HG02642 (cell line): ENCODE measurements around the gene COMT.

Source experiments
- ATAC-seq: cut with Tn5 transposase; IDR thresholded peaks from one replicate; pipeline ENCODE4 v1.9.1; 2021; ENCODE audit warnings: mild to moderate bottlenecking; ENCODE audit not compliant: unreplicated experiment, poor library complexity

COMT gene

DNA sequence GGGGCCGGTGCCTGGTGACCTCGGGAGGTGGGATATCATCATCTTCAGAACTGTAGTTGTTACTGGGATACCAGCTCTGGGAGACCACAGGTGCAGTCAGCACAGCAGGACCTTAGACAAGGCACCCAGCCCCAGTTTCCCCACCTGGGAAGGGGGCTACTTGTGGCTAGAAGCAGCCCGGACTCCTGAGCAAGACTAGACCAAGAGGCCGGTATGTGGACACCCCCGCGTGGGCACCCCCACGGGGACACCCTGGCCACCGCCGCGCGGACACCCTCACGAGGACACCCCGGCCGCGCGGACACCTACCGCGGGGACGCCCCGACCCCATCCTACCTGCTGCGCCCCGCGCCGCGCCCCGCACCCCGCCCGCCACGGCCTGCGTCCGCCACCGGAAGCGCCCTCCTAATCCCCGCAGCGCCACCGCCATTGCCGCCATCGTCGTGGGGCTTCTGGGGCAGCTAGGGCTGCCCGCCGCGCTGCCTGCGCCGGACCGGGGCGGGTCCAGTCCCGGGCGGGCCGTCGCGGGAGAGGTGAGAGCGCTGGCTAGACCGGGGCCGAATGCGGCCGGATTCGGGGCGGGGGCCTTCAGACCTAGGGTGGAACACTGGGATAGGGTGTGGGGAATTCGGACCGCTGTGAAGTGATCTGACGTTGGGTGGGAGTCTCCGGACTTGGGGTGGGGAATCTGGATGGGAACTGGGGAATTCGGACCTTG lies at the start of gene COMT, which contains the start of gene TXNRD2:
TSS of gene COMT (plus strand) at position 408 of the 718 bp plus-strand sequence. CDS start 20,755 bp downstream, outside the sequence.
TSS of gene TXNRD2 (minus strand) at position 454 of the 718 bp plus-strand sequence. CDS start at position 439, 15 bp downstream.
- peak; percentile 70 for ATAC-seq

DNA sequence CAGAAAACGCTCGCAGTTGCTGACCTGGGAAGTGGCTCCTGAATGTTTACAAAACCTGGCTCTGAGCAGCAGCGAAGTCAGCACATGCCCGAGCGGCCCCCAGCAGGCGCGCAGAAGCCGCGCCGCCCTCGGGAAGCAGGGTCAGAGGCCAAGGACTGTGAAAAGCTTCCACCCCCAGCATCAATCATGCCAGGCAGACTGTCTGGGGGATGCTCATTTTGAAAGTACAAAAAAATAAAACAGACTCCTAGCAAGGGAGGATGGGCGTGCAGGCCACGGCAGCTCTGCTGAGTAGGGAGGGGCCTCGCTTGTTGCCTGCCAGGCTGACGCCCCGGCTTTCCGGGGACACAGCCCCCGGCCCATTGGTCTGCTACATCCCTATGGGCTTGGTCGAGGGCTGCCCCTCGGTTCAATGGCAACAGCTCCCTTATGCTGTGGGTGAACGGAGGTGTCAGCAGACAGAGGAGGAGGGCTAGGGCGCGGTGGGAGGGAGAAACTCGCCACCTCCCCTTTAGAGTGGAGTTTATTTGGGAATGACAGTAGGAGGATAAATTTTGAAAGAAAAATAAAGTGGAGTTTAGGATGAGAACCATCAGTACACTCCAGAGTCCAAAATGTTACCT lies 49.2 kb upstream of the COMT start:
- ATAC-seq = peak; percentile 21

DNA sequence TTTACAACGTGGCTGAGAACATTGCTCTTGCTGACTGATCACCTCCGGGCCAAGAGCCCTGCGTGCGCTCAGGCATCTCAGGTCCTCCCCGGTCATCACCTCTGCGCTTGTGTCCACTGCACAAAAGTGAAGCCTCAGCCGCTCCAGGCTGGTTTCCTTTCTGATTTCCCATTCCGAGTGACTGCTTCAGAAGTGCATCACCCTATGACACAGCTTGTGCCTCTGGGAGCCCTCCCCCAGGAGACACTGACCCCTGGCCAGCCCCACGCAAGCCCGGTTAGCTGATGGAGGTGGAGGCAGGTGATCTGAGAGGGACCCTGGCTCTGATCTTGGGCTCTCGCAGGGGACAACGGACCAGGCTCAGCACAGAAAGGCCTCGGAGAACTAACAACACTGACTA lies 48.6 kb upstream of the COMT start:
- ATAC-seq = no peak

DNA sequence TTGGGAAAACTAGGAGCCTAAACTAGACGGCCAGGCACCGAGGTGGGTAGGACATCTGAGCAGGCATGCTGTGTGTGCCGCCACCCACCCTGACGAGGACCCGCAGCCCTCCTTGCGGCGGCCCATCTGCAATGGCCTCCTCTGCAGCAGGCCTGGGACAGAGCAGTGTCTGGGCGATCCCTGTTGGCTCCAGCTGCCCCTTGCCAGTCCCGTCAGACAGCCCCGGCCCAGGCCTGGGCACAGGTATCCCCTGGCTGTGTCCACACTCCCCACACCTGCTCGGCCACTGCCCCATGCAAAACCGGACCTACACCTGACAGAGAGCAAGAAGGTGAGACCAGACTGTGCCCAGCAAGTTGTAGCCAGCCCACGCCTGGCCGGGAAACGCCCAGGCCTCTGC lies 48.2 kb upstream of the COMT start:
- no peak for ATAC-seq

DNA sequence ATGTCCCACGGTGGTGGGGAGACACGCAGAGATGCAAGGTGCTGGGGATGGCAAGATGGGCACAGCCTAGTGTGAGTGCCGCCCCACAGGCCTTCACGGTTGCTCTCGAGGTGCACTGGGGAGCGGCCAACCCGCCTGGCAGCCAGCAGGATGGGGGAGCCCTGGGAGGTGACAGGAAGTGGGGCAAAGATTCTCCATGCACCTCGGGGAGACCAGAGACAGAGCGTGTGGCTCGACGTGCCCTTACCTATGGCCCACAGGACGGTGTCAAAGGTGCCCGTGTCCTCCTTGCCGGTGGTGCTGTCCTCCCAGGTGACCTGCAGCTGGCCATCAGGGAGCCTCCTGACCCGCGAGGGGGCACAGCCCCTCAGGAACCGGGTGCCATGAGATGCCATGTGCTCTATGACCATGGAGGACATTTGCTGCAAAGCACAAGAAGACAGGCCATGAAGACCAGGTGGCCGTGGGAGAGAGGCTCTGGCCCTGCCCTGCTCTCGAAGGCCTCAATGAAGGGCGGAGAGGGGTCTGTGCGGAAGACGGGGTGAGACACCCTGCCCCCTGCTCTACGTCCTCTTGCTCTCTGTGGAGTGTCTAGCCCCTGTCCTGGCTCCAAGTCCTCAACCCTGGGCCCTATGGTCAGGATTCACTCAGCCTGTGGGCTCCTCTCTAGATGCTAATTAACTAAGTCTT lies 46.3 kb upstream of the COMT start:
- no peak for ATAC-seq

DNA sequence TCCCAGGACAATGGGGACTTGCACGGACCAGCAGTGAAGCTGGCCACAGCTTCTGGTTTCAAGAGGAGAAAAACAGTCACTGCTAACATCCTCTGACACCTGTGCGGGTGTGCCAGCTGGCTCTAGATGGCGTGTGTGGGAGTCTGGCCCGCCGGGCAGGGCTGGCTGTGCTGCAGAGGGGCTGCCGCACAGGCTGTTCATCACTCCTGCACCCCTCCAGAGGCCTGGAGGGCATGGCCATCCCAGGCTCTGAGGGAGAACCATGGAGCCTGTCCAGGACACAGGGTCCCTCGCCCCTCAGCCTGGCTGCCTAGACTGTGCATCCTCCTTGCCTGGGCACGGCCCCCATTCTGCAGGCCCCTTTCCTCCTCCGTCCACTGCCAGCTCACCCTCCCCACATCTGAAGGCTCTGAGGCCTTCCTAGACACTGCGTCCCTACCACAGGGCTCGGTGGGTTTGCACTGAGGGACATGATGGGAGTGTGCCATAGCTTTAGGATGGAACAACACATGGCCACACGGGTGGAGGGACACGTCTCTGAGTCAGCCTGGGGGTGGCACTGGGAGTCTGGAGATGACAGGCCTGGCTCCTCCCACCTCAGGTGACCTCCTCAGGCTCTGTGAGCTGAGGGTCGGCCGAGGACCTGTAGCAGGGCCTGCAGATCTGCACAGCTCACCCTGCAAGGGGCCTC lies 44.8 kb upstream of the COMT start:
- no peak for ATAC-seq

DNA sequence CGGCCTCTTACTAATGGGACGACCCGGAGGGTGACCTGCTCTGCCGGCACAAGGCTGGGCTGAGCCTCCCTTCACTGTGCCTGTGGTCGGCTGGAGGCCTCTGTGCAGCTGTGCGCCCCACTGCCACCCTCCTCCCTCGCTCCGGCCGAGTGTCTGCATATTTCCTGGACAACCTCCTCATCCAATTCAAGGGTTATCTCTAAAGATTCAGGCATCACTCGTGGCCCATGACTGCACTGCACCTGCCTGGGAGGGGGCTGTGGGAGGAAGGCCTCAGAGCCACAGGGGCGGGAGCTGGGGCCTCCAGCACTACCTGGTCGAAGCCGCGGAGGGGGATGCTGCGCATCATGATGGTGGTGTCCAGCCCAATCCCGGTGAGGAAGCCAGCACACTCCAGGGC lies 43.8 kb upstream of the COMT start:
- ATAC-seq = no peak

DNA sequence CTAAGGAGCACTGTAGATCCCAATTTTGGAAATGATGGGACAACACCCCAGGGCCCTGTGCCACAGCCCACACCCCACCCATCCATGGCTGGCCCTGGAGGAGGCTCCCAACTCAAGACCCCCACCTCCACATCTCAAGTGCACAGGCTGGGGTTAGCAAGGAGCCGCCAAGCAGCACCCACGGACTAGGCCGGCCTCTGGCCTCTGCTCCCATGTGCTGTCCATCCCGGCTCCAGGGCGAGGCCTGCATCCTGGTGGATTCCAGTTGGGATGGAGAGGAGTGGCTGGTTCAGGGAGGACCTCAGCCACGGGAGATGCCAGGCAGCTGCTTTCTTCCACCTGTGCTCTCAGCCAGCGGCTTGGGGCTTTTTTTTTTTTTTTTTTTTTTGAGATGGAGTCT lies 43.4 kb upstream of the COMT start:
- ATAC-seq = no peak

DNA sequence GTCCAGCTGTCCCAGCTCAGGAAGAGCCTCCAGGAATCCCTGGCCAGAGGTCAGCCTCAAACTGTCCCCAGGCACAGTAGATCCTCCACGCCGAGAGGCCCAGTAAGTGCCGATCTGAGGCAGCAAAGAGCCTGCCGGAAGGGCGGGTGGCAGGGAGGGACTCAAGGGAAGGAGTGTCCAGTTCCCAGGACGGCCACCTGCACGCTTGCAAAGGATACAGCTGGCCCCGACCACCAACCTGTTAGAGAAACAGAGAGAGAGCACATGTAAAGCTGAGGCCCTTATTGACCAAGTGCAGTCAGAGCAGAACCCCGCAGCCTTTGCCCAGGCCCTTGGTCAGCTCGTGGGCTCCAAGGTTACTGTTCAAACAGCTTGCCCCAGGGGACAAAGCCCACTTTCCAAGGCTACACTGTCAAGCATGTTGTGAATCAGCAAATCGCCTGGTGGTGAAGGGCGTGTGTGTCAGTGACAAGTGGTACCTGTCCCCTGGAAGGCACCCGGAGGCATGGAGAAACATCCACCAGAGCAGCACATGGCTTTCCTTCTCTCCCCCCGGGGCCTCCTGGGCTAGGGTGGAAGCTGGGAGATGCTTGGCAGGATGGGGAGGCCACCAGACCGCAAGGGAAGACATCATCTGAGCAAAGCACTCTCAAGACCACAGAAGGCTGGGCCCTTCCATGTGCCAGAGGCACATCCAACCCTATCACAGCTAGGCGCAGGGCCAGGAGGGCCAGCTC lies 42.6 kb upstream of the COMT start:
- no peak for ATAC-seq

DNA sequence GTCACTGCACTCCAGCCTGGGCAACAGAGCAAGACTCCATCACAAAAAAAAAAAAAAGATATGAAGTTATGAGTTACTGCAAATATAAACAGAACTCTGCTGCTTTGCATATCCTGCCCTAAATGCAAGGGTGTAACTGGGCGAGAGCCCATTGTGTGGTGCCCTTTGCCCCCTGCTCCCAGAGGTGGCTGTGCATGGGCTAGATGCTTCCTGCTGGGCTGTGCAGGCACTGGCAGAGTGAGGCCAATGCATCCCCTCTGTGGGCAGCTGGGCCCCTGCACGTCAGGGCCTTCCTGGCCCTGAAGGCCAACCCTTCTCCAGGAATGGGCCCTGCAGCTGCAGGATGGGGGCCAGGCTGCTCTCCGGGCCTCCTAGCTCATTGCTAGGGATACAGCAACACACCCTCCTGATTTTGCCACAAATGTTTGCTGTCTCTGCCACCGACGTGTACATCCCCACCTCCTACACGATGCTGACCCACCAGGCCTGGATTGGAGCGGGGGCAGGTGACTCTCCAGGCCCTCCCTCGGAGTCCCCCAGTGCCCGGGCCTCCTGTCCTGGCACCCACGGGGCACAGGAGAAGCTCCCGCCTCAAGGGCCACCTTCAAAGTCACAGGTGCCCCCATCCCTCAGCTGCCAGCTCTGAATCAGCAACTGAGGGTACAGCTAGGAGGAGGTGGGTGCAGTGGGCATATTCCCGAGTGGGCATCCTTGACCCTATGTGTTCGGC lies 40.7 kb upstream of the COMT start:
- no peak for ATAC-seq

DNA sequence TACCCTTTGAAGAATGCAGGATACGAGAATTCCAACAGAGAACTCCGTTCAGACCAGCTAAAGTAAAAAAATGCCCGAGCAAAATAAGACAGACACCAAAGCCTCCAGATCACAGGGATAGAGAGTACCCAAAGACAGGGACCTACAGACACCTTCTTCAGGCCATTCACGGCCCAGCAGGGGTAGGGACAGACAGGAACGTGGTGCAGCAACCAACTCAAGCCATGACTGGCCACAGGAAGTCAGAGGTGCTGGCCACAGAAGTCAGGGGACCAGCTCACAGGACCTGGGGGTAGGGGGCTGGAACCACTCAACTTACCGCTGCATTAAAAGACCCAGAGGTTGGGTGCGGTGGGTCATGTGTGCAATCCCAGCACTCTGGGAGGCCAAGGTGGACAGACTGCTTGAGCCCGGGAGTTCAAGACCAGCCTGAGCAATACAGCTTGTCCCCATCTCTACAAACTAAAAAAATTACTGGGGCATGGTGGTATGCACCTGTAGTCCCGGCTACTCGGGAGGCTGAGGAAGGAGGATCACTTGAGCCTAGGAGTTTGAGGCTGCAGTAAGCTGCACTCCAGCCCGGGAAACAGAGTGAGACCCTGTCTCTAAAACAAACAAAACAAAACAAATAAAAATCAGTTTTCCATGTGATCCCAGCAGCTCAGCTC lies 39.9 kb upstream of the COMT start:
- ATAC-seq = no peak

DNA sequence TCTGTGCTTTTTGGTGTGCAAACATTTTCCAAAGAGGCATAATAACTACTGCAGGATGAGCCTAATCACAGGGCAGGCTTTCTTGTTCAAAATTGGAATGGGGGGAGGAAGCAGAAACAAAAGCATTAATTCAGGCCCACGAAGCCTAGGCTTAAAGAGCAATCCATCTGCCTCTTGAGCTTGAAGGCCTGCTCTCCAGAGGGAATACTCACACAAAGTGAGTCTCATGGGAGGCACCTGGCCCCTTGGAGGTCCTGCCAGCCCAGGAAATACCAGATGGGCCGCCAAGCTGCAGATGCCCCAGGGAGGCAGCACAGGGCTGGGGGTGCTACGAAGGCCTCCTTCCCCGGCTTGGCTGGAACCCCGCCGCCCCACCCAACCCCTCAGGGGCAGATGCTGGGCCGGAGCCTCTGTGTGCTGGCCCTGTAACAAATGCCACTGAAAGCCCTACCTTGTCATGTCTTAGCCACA lies 39.3 kb upstream of the COMT start:
- ATAC-seq = no peak

DNA sequence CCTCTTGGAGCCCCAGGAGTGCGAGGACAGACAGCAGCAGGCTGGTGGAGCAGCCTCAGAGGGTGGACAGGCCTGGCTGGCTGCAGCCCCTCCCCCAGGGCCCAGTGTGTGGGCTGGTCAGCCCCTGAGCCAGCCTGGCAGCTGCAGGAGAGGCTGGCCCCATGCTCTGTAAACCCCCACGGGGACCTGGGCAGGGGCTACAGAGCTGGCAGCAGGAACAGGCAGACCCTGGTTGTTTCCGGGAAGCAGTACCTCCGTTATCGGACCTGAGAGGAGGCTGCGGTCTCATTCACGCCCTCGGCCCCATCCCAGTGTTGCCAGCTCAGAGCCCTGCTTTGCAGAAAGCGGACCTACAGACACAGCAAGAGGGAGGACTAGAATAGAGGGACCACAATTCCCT lies 38.5 kb upstream of the COMT start:
- no peak for ATAC-seq

DNA sequence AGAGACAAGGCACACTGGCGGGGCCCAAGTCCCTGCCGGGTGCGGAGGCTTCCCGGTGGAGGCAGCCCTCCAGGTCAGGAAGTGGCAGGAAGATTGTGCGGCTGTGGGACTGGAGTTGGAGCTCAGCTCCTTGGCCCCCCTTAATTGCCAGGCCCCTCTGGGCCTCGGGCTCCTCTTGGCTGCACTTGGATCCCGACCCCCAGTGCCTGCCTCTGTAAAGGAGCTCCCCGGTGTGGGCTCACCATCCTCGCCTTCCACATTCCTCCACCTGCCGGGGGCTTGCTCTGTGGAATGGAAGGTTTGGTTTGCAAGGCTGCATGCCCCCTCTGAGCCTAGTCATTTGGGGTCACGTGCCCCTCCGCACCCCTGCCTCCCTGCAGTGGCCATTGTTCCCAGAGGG lies 38.1 kb upstream of the COMT start:
- ATAC-seq = no peak

DNA sequence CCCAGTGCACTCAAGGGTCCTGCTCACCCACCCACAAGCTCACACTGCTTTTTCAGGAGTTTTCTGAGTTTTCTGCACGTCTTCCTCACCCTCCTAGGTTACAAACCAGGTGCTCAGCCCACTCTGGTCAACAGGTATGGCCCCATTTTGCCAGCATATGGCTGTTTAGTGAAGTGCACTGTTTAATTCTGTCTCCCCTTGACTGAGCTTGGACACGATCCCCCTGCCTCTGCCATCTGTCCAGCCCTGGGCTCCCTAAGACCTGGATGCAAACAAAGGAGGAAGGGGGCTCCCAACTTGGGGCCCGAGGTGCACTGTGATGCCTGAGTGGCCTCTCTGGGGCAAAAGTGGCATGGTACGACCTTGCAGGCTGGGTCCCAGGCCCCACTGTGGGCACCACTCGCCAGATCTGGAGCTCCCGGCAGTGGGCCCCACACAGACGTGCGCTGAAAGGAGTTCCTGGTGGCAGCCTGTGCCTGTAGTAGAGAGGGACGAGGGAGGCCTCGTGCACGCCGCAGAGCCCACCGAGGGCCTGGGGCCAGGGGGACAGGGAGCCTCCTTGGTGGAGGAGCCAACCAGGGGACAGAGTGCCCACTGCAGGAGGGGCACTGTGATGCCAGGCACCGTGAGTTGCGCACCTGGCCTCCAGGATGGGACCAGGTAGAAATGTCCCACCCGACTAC lies 37.3 kb upstream of the COMT start:
- ATAC-seq = no peak

DNA sequence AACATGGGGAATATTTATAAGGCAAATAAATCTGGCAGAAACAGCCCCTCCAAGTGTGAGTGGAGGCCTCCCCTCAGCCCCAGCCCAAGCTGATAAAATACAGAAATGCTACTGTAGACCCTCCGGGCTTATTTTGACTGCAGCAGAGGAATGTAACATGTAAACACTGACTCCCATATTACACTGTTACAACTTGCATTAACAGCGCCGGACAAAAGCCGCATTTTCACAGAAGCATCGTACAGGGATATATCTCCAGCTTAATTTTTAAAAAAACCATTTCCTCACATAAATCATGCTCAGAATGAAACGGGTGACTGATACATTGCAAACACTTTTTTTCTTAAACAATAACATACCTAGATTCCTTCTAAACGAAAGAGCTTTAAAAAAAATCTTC lies 36.6 kb upstream of the COMT start:
- ATAC-seq = no peak

DNA sequence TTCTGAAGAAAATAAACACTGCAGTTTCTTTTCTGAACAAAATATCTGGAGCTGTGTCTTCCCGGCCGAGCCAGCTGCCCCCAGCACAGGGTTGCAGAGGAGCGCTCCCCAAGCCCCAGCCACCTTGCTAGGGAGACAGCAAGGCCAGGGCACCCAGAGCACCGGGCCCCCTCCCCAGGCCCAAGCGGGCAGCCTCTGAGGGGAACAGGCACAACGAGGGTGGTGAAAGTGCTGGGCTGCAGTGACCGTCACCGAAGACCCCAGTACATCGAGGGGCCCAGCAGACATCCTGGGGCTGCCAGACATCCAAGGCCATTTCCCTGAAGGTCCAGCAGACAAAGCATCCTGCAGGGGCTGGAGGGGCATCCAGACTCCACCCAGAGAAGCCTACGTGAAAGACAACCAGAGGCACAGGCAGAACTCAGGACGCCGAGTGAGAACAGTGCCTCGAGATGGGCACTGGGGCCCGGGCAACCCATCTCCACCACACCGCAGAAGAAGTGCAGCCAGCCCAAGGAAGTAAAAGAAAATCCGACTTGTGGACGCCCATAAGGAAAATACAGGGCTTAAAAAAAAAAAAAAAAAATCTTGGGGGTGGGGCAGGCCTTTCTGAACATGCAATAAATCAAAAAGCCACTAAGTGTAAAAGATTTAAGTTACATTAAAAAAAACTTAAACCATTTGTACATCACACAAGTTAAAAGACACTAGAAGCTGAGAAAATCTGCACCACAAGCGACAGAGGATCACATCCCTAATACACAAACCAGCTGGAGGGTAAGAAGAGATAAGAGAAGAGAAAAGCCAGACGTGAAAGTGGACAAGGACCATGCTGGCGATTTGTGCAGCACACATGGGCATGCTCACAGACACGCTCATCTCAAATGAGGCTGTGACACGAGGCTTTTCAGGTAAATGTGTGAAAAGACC lies 36.0 kb upstream of the COMT start:
- no peak for ATAC-seq
